Upper lobe of left lung (tissue), 6 donors: ENCODE data around the gene RPS6KA2. TPM values are rescaled to one million over a fixed set of nuclear protein-coding genes. Genes with fewer than 3 reads are reported as not detected.
A peak's percentile ranks its signal among the peaks of the same experiment; 100 is the strongest.

Source experiments
- ATAC-seq, 2 donors: fragments of 200-7000 bp; cut with Tn5 transposase; one replicate each; pipeline ENCODE4 v1.9.1; 2022; ENCODE audit warnings: mild to moderate bottlenecking in 2 of 2, moderate library complexity in 2 of 2; ENCODE audit not compliant: low FRiP score in 2 of 2
- DNase-seq, 2 donors: peaks; one replicate each; pipeline ENCODE4 v3.0.0-alpha.2; 2019 to 2020
- H3K27ac ChIP-seq, 4 donors: fragments of 200-600 bp; sonication (generic); one replicate each; pipeline ENCODE4 v1.5.1; 2016 to 2019
- H3K27me3 ChIP-seq, 4 donors: fragments of 200-600 bp; sonication (generic); one replicate each; pipeline ENCODE4 v1.5.1; 2017 to 2019
- H3K36me3 ChIP-seq, 4 donors: fragments of 200-600 bp; sonication (generic); one replicate each; pipeline ENCODE4 v1.5.1; 2016 to 2019
- H3K4me1 ChIP-seq, 4 donors: fragments of 200-600 bp; sonication (generic); one replicate each; pipeline ENCODE4 v1.5.1; 2018 to 2019
- H3K4me3 ChIP-seq, 4 donors: fragments of 200-600 bp; sonication (generic); one replicate each; pipeline ENCODE4 v1.5.1; 2017 to 2019; ENCODE audit warnings: mild to moderate bottlenecking in 2 of 4, moderate library complexity in 1 of 4
- H3K9me3 ChIP-seq, 4 donors: fragments of 200-600 bp; sonication (generic); one replicate each; pipeline ENCODE4 v1.5.1; 2018 to 2019
- CTCF ChIP-seq, 6 experiments: fragments of 450-650 bp in 4 of 6; fragments of 200-600 bp in 2 of 6; sonication (generic) in 2 of 6; IDR thresholded peaks; one replicate each; pipeline ENCODE4 v1.5.1; 2016 to 2019; ENCODE audit warnings: antibody characterized with exemption in 6 of 6
- EP300 ChIP-seq, 4 donors: sonication (generic); formaldehyde crosslinking; IDR thresholded peaks; one replicate each; pipeline ENCODE4 v1.5.1; 2017; ENCODE audit warnings: antibody characterized with exemption in 4 of 4, control low read depth in 2 of 4
- POLR2A ChIP-seq, 4 donors: fragments of 450-650 bp; IDR thresholded peaks; one replicate each; pipeline ENCODE4 v1.5.1; 2016 to 2017; ENCODE audit warnings: antibody characterized with exemption in 4 of 4, mild to moderate bottlenecking in 2 of 4
- POLR2AphosphoS5 ChIP-seq, 2 donors: sonication (generic); formaldehyde crosslinking; IDR thresholded peaks; one replicate each; pipeline ENCODE4 v1.5.1; 2017; ENCODE audit warnings: antibody characterized with exemption in 2 of 2
- WGBS, 2 donors: methylation state at CpG; one replicate each; pipeline ENCODE4 v1.1.5; 2017 to 2018; 5-methylcytosine and 5-hydroxymethylcytosine counted together
- total RNA-seq, 6 donors: library from RNA; depleted of rRNA in 4 of 6; stranded (reverse); fragments of >200 nt in 4 of 6; gene quantifications; one replicate each; pipeline versions ENCODE4 v1.1.0 to v1.2.1, GENCODE V29; 2016 to 2021
- donor health status: DM: no; HTN: no; CAD: no; lungs with moderate emphysema.
- donor health status: DM: no; HTN: yes; CAD: no; lungs with severe emphysema.

The RPS6KA2 gene
- total RNA-seq, 6 donors from 2014 or later, result 101 to 233 (median 168) TPM

- peaks cover 0 to 24% (median 17%) of the 10 kb centered on the region in 4 donors for H3K4me1 ChIP-seq
- no peak overlapping the region for H3K4me3 ChIP-seq
- H3K9me3 ChIP-seq, result no peaks in the 10 kb centered on the region
- no peak for ATAC-seq
- H3K27ac ChIP-seq, result no peak overlapping the region
- peaks cover 7 to 51% (median 36%) of the 10 kb centered on the region in 4 donors for H3K36me3 ChIP-seq
- no peaks in the 10 kb centered on the region for H3K27me3 ChIP-seq
- TF ChIP-seq CTCF (IDR thresholded peaks at IDR 0.05), result no peak
- TF ChIP-seq POLR2AphosphoS5 (IDR thresholded peaks at IDR 0.05), result no peak
- no peak for TF ChIP-seq EP300 (IDR thresholded peaks at IDR 0.05)
- no peak for TF ChIP-seq POLR2A (IDR thresholded peaks at IDR 0.05)
- DNase-seq, result no peak
- 84% methylated on average over 15 to 17 of the region's 17 CpGs for WGBS, 2 donors
Measured at GRCh38 chr6:166538297-166539010, 88.6 kb downstream of the RPS6KA2 start.

- ATAC-seq (no peak), DNase-seq (no peak)
- H3K27me3 ChIP-seq, result no peaks in the 10 kb centered on the region
- H3K4me1 ChIP-seq, result peaks cover 0 to 3% (median 0%) of the 10 kb centered on the region in 4 donors
- no peak overlapping the region for H3K4me3 ChIP-seq
- peaks cover 7 to 87% (median 67%) of the 10 kb centered on the region in 4 donors for H3K36me3 ChIP-seq
- no peak overlapping the region for H3K27ac ChIP-seq
- no peak for TF ChIP-seq POLR2A (IDR thresholded peaks at IDR 0.05)
- no peak for TF ChIP-seq EP300 (IDR thresholded peaks at IDR 0.05)
- TF ChIP-seq POLR2AphosphoS5 (IDR thresholded peaks at IDR 0.05), result no peak
- TF ChIP-seq CTCF (IDR thresholded peaks at IDR 0.05), result no peak
- H3K9me3 ChIP-seq, result no peaks in the 10 kb centered on the region
- 90 to 91% methylated on average over 17 of the region's 17 CpGs for WGBS, 2 donors
Measured at GRCh38 chr6:166534658-166535406, 92.2 kb downstream of the RPS6KA2 start.

- H3K4me1 ChIP-seq, result no peaks in the 10 kb centered on the region
- H3K27me3 ChIP-seq, result no peaks in the 10 kb centered on the region
- no peak overlapping the region for H3K4me3 ChIP-seq
- no peak overlapping the region for H3K27ac ChIP-seq
- H3K9me3 ChIP-seq, result no peaks in the 10 kb centered on the region
- H3K36me3 ChIP-seq, result peaks cover 7 to 90% (median 71%) of the 10 kb centered on the region in 4 donors
- WGBS, 2 donors, result 92 to 98% methylated on average over 12 to 15 of the region's 15 CpGs
- TF ChIP-seq POLR2AphosphoS5 (IDR thresholded peaks at IDR 0.05) (no peak), CTCF (IDR thresholded peaks at IDR 0.05) (no peak), EP300 (IDR thresholded peaks at IDR 0.05) (no peak), POLR2A (IDR thresholded peaks at IDR 0.05) (no peak)
- DNase-seq, result no peak
- peak in 1 of 2 donors; percentile 63 for ATAC-seq
Measured at GRCh38 chr6:166533205-166533824, 93.7 kb downstream of the RPS6KA2 start.

GRCh38 chr6:166532302-166532701 is 94.7 kb downstream of the RPS6KA2 start:
- no peaks in the 10 kb centered on the region for H3K4me1 ChIP-seq
- DNase-seq, result no peak
- no peaks in the 10 kb centered on the region for H3K27me3 ChIP-seq
- peaks cover 7 to 82% (median 61%) of the 10 kb centered on the region in 4 donors for H3K36me3 ChIP-seq
- H3K27ac ChIP-seq, result no peak overlapping the region
- no peak overlapping the region for H3K4me3 ChIP-seq
- TF ChIP-seq EP300 (IDR thresholded peaks at IDR 0.05) (no peak), POLR2AphosphoS5 (IDR thresholded peaks at IDR 0.05) (no peak), CTCF (IDR thresholded peaks at IDR 0.05) (no peak)
- 92 to 95% methylated on average over 12 of the region's 12 CpGs for WGBS, 2 donors
- H3K9me3 ChIP-seq, result no peaks in the 10 kb centered on the region
- no peak for ATAC-seq
